HEK293 (cell line): ENCODE results near the gene ACER3.
A peak's percentile ranks its signal among the peaks of the same experiment; 100 is the strongest.

Experiments
- CTCF ChIA-PET: fragments of 350-600 bp; formaldehyde crosslinking; extraction: SDS; loops from one replicate; lab custom pipeline; 2021; ENCODE audit warnings: antibody characterized with exemption; lab: Yijun Ruan, JAX
- POLR2A ChIA-PET: fragments of 300-600 bp; formaldehyde crosslinking; extraction: SDS; loops from one replicate; lab custom pipeline; 2020; ENCODE audit warnings: antibody characterized with exemption, inconsistent platforms; lab: Yijun Ruan, JAX
- H3K27ac ChIP-seq: fragments of 200-500 bp; sonication (Bioruptor generic); 2 replicates; pipeline ENCODE4 v1.5.1; 2014; ENCODE audit warnings: low read depth, low read length, control low read depth, inconsistent platforms; ENCODE audit errors: extremely low read depth
- H3K36me3 ChIP-seq, 2 experiments: fragments of 200-500 bp in 1 of 2; sonication (Bioruptor generic) in 1 of 2; 1 replicate in 1 of 2; 2 replicates in 1 of 2; pipeline ENCODE4 v1.5.1; 2014 to 2017; ENCODE audit warnings: inconsistent platforms in 2 of 2, low read length in 2 of 2; ENCODE audit not compliant: control insufficient read depth in 2 of 2, insufficient read depth in 1 of 2
- H3K4me1 ChIP-seq: fragments of 200-500 bp; sonication (Bioruptor generic); 2 replicates; pipeline ENCODE4 v1.5.1; 2014; ENCODE audit warnings: mild to moderate bottlenecking, low read length, inconsistent platforms; ENCODE audit not compliant: control insufficient read depth, insufficient read depth
- H3K4me3 ChIP-seq: 2 replicates; pipeline ENCODE4 v1.5.1; 2011; ENCODE audit warnings: low read depth, mild to moderate bottlenecking, control low read depth, low read length, moderate library complexity
- H3K9me3 ChIP-seq: fragments of 200-500 bp; sonication (Bioruptor generic); 2 replicates; pipeline ENCODE4 v1.5.1; 2014; ENCODE audit warnings: low read depth, low read length, inconsistent platforms; ENCODE audit not compliant: control insufficient read depth, insufficient read depth
- FEZF1 ChIP-seq: fragments of 450-650 bp; formaldehyde crosslinking; IDR thresholded peaks from 2 replicates; pipeline ENCODE4 v1.5.1; 2016; ENCODE audit warnings: missing biosample characterization, missing genetic modification characterization
- SCRT2 ChIP-seq: fragments of 450-650 bp; formaldehyde crosslinking; IDR thresholded peaks from 2 replicates; pipeline ENCODE4 v1.5.1; 2016; ENCODE audit warnings: missing biosample characterization, missing genetic modification characterization
- SETDB1 ChIP-seq: IDR thresholded peaks from one replicate; pipeline ENCODE4 v1.6.1; 2017; ENCODE audit warnings: mild to moderate bottlenecking, low read length, moderate library complexity, mixed read lengths; ENCODE audit not compliant: insufficient read length
- ZBTB1 ChIP-seq: fragments of 450-650 bp; formaldehyde crosslinking; IDR thresholded peaks from 2 replicates; pipeline ENCODE4 v1.5.1; 2016; ENCODE audit warnings: missing biosample characterization, missing genetic modification characterization
- ZBTB20 ChIP-seq: fragments of 450-650 bp; formaldehyde crosslinking; IDR thresholded peaks from 2 replicates; pipeline ENCODE4 v1.5.1; 2016; ENCODE audit warnings: missing biosample characterization, missing genetic modification characterization
- ZBTB21 ChIP-seq: fragments of 450-650 bp; formaldehyde crosslinking; IDR thresholded peaks from 2 replicates; pipeline ENCODE4 v1.5.1; 2017; ENCODE audit warnings: missing biosample characterization, missing genetic modification characterization
- ZBTB26 ChIP-seq: fragments of 450-650 bp; formaldehyde crosslinking; optimal IDR thresholded peaks from 2 replicates; pipeline ENCODE3; 2016; ENCODE audit warnings: missing biosample characterization, mild to moderate bottlenecking, missing genetic modification characterization
- ZBTB44 ChIP-seq: fragments of 450-650 bp; IDR thresholded peaks from 2 replicates; pipeline ENCODE4 v1.5.1; 2018; ENCODE audit warnings: missing biosample characterization, mild to moderate bottlenecking, missing genetic modification characterization
- ZNF112 ChIP-seq: fragments of 450-650 bp; formaldehyde crosslinking; IDR thresholded peaks from 2 replicates; pipeline ENCODE4 v1.5.0; 2017; ENCODE audit warnings: missing biosample characterization, missing genetic modification characterization
- ZNF169 ChIP-seq: fragments of 450-650 bp; formaldehyde crosslinking; IDR thresholded peaks from 2 replicates; pipeline ENCODE4 v1.5.1; 2016; ENCODE audit warnings: missing biosample characterization, missing genetic modification characterization
- ZNF280C ChIP-seq: fragments of 450-650 bp; formaldehyde crosslinking; IDR thresholded peaks from 2 replicates; pipeline ENCODE4 v1.5.1; 2016; ENCODE audit warnings: missing biosample characterization, missing genetic modification characterization
- ZNF311 ChIP-seq: fragments of 450-650 bp; formaldehyde crosslinking; IDR thresholded peaks from 2 replicates; pipeline ENCODE4 v1.5.1; 2017; ENCODE audit warnings: missing biosample characterization, missing genetic modification characterization, borderline replicate concordance
- ZNF350 ChIP-seq: fragments of 450-650 bp; formaldehyde crosslinking; IDR thresholded peaks from 2 replicates; pipeline ENCODE4 v1.5.0; 2017; ENCODE audit warnings: missing biosample characterization, mild to moderate bottlenecking, missing genetic modification characterization
- ZNF354C ChIP-seq: fragments of 450-650 bp; formaldehyde crosslinking; IDR thresholded peaks from 2 replicates; pipeline ENCODE4 v1.5.1; 2016; ENCODE audit warnings: missing biosample characterization, missing genetic modification characterization, low read depth, borderline replicate concordance
- ZNF362 ChIP-seq: fragments of 450-650 bp; formaldehyde crosslinking; IDR thresholded peaks from 2 replicates; pipeline ENCODE4 v1.5.1; 2016; ENCODE audit warnings: missing biosample characterization, missing genetic modification characterization
- ZNF394 ChIP-seq: fragments of 450-650 bp; formaldehyde crosslinking; IDR thresholded peaks from 2 replicates; pipeline ENCODE4 v1.5.1; 2016; ENCODE audit warnings: missing biosample characterization, missing genetic modification characterization, mild to moderate bottlenecking, moderate library complexity, borderline replicate concordance
- ZNF426 ChIP-seq: fragments of 450-650 bp; formaldehyde crosslinking; IDR thresholded peaks from 2 replicates; pipeline ENCODE4 v1.5.1; 2017; ENCODE audit warnings: missing biosample characterization, missing genetic modification characterization, mild to moderate bottlenecking, inconsistent platforms, moderate library complexity
- ZNF514 ChIP-seq: fragments of 450-650 bp; formaldehyde crosslinking; IDR thresholded peaks from 2 replicates; pipeline ENCODE4 v1.5.1; 2016; ENCODE audit warnings: missing biosample characterization, missing genetic modification characterization
- ZNF558 ChIP-seq: fragments of 450-650 bp; formaldehyde crosslinking; IDR thresholded peaks from 2 replicates; pipeline ENCODE4 v1.5.1; 2016; ENCODE audit warnings: missing biosample characterization, missing genetic modification characterization
- ZNF580 ChIP-seq: fragments of 450-650 bp; formaldehyde crosslinking; IDR thresholded peaks from 2 replicates; pipeline ENCODE4 v1.5.1; 2016; ENCODE audit warnings: missing biosample characterization, missing genetic modification characterization
- ZNF645 ChIP-seq: fragments of 450-650 bp; formaldehyde crosslinking; IDR thresholded peaks from 2 replicates; pipeline ENCODE4; 2016; ENCODE audit warnings: missing biosample characterization, missing genetic modification characterization
- ZNF670 ChIP-seq: fragments of 450-650 bp; formaldehyde crosslinking; IDR thresholded peaks from 2 replicates; pipeline ENCODE4 v1.5.1; 2016; ENCODE audit warnings: missing biosample characterization, missing genetic modification characterization, low read depth
- ZNF747 ChIP-seq: fragments of 450-650 bp; formaldehyde crosslinking; IDR thresholded peaks from 2 replicates; pipeline ENCODE4 v1.5.1; 2016; ENCODE audit warnings: missing biosample characterization, missing genetic modification characterization
- ZNF768 ChIP-seq: fragments of 450-650 bp; formaldehyde crosslinking; IDR thresholded peaks from 2 replicates; pipeline ENCODE4 v1.5.1; 2018; ENCODE audit warnings: missing biosample characterization, mild to moderate bottlenecking, missing genetic modification characterization
- ZNF776 ChIP-seq: fragments of 450-650 bp; formaldehyde crosslinking; IDR thresholded peaks from 2 replicates; pipeline ENCODE4 v1.5.0; 2017; ENCODE audit warnings: missing biosample characterization, missing genetic modification characterization, borderline replicate concordance
- ZNF843 ChIP-seq: fragments of 450-650 bp; formaldehyde crosslinking; IDR thresholded peaks from 2 replicates; pipeline ENCODE4 v1.5.1; 2016; ENCODE audit warnings: missing biosample characterization, missing genetic modification characterization

The ACER3 gene

GRCh38 chr11:76977791-76978190 lies 117.1 kb downstream of the ACER3 start:
- H3K4me3 ChIP-seq: no peak overlapping the region
- CTCF ChIA-PET: no interaction called here
- no peak overlapping the region for H3K27ac ChIP-seq
- no peaks in the 10 kb centered on the region for H3K9me3 ChIP-seq
- H3K36me3 ChIP-seq: peaks cover 0 to 10% of the 10 kb centered on the region in 2 experiments; a peak in 1 of 3 replicates
- no peak for TF ChIP-seq ZNF362
- no peak for TF ChIP-seq ZNF776 (tag by site-specific recombination)
- no peak for TF ChIP-seq ZNF670 (tag by site-specific recombination)
- no peak for TF ChIP-seq ZNF350
- no peak for TF ChIP-seq ZNF747 (tag by site-specific recombination)
- no peak for TF ChIP-seq ZNF354C (tag by site-specific recombination)
- no peak for TF ChIP-seq ZNF645
- no peak for TF ChIP-seq ZNF558 (tag by site-specific recombination)
- no peak for TF ChIP-seq ZBTB20
- no peak for TF ChIP-seq ZNF514 (tag by site-specific recombination)
- TF ChIP-seq FEZF1 (tag by site-specific recombination): no peak
- TF ChIP-seq ZNF394 (tag by site-specific recombination): no peak
- TF ChIP-seq ZNF426 (tag by site-specific recombination): no peak
- no peak for TF ChIP-seq ZNF843 (tag by site-specific recombination)
- POLR2A ChIA-PET: no interaction called here
- H3K4me1 ChIP-seq: no peaks in the 10 kb centered on the region

- CTCF ChIA-PET: no interaction called here
- TF ChIP-seq ZNF768 (no peak), SCRT2 (tag by site-specific recombination) (no peak), ZBTB1 (tag by site-specific recombination) (no peak), ZNF670 (tag by site-specific recombination) (no peak), ZNF169 (tag by site-specific recombination) (no peak), SETDB1 (peak; percentile 51)
These were observed 117.5 kb downstream of the ACER3 start for GRCh38 chr11:76978239-76978638.

GRCh38 chr11:76978818-76979217 lies 118.1 kb downstream of the ACER3 start:
- ChIA-PET POLR2A (no interaction called here), CTCF (no interaction called here)
- H3K36me3 ChIP-seq: peaks cover 0 to 10% of the 10 kb centered on the region in 2 experiments; a peak in 1 of 3 replicates
- no peaks in the 10 kb centered on the region for H3K4me1 ChIP-seq
- H3K27ac ChIP-seq: no peak overlapping the region
- H3K9me3 ChIP-seq: no peaks in the 10 kb centered on the region
- H3K4me3 ChIP-seq: no peak overlapping the region
- TF ChIP-seq ZBTB26 (tag by site-specific recombination): no peak
- TF ChIP-seq ZBTB21: no peak
- no peak for TF ChIP-seq ZNF580 (tag by site-specific recombination)
- TF ChIP-seq ZBTB44: no peak
- TF ChIP-seq ZNF112 (tag by site-specific recombination): no peak
- TF ChIP-seq ZNF558 (tag by site-specific recombination): no peak
- no peak for TF ChIP-seq ZNF311 (tag by site-specific recombination)
- TF ChIP-seq ZNF280C (tag by site-specific recombination): no peak

More at GRCh38 chr11:76978239-76978638, 117.5 kb downstream of the ACER3 start:
- no peak overlapping the region for H3K27ac ChIP-seq
- peaks cover 0 to 10% of the 10 kb centered on the region in 2 experiments; a peak in 1 of 3 replicates for H3K36me3 ChIP-seq
- no peak overlapping the region for H3K4me3 ChIP-seq
- H3K9me3 ChIP-seq: no peaks in the 10 kb centered on the region
- POLR2A ChIA-PET: no interaction called here
- H3K4me1 ChIP-seq: no peaks in the 10 kb centered on the region
